ENCODE results near the gene RALGPS1. TPM values are rescaled to one million over a fixed set of nuclear protein-coding genes. Genes with fewer than 3 reads are reported as not detected.

RALGPS1 gene
- total RNA-seq, 1 experiment from 2014 or later: 18.6 TPM

DNA sequence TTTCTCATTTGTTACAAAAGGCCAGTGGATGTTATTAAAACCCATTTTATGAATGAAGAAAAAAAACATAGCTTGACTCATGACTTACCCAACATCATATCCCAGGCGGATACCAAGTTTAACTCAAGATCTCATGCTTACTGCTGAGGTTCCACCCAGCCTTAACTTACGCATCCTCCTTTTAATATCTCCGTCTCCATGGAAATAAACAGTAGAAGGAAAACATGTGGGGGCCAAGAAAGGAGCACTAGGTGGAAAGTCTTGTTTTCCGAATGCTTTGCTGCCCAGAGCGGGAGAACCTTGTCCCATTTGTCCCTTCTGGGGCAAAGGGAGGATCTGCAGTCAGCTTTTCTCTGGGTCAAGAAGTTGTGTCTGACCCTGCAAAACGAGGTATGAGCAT lies 163.8 kb downstream of the RALGPS1 start:
- no peak overlapping the region for H3K4me2 ChIP-seq (ENCODE audit: insufficient read depth, insufficient read length, low read length)
- H3K23ac ChIP-seq (ENCODE audit: insufficient read length, low read depth, low read length): no peak overlapping the region
- no peaks in the 10 kb centered on the region; a peak in 1 of 5 replicates for H3K9me3 Mint-ChIP-seq
- H2BK120ac ChIP-seq (ENCODE audit: low read depth, low read length, poor library complexity, severe bottlenecking): no peak overlapping the region
- H3K36me3 Mint-ChIP-seq (ENCODE audit: insufficient read depth in 1 of 3, low read depth in 3 of 3): peaks cover 2 to 7% (median 7%) of the 10 kb centered on the region in 3 experiments; a peak in 6 of 7 replicates
- peaks cover 19% of the 10 kb centered on the region for H3K4me1 ChIP-seq (ENCODE audit: insufficient read depth, low read length)
- H2BK20ac ChIP-seq (ENCODE audit: low read depth, low read length, poor library complexity, severe bottlenecking): no peak overlapping the region
- no peak overlapping the region for H3K9ac ChIP-seq (ENCODE audit: extremely low read depth, insufficient read length, low read length)
- no peak overlapping the region for H4K5ac ChIP-seq (ENCODE audit: insufficient read length, low read depth, low read length)
- no peak overlapping the region for H3K14ac ChIP-seq (ENCODE audit: insufficient read depth, low read length)
- H3K4me3 Mint-ChIP-seq: no peak overlapping the region; a peak in 1 of 5 replicates
- no peak overlapping the region for H2AK5ac ChIP-seq (ENCODE audit: insufficient read length, low read length)
- no peak overlapping the region for H4K91ac ChIP-seq (ENCODE audit: insufficient read length, low read depth, low read length)
- peaks cover 44 to 46% of the 10 kb centered on the region in 2 experiments for H3K4me1 Mint-ChIP-seq
- H2BK5ac ChIP-seq (ENCODE audit: insufficient read length, low read length): no peak overlapping the region
- H3K27ac ChIP-seq (ENCODE audit: insufficient read length, low read depth, low read length): no peak overlapping the region
- H2BK12ac ChIP-seq (ENCODE audit: insufficient read length, low read depth, low read length): no peak overlapping the region
- H3K18ac ChIP-seq (ENCODE audit: insufficient read length, low read depth, low read length): no peak overlapping the region
- H3K9me3 ChIP-seq (ENCODE audit: control insufficient read depth, low read depth, low read length): no peaks in the 10 kb centered on the region
- H4K20me1 ChIP-seq (ENCODE audit: control insufficient read depth, insufficient read depth, insufficient read length): no peaks in the 10 kb centered on the region
- no peak overlapping the region for H3K4ac ChIP-seq (ENCODE audit: low read depth, low read length)
- H3K27ac Mint-ChIP-seq: no peak overlapping the region
- H3K56ac ChIP-seq (ENCODE audit: insufficient read length, low read depth, low read length): no peak overlapping the region
- no peaks in the 10 kb centered on the region for H3K79me1 ChIP-seq (ENCODE audit: insufficient read depth, low read depth, low read length, poor library complexity, severe bottlenecking)
- H3K27me3 Mint-ChIP-seq (ENCODE audit: low read depth): peaks cover 3% of the 10 kb centered on the region; the same call in 1 of the 2 replicates
- H2BK15ac ChIP-seq (ENCODE audit: low read depth, low read length): no peak overlapping the region
- TF ChIP-seq CTCF (conservative IDR thresholded peaks at IDR 0.05): no peak
- no peak overlapping the region for H4K8ac ChIP-seq (replicated peaks; ENCODE audit: insufficient read length, low read depth, low read length)
- DNase-seq: no peak
- no peaks in the 10 kb centered on the region for H3K23me2 ChIP-seq (ENCODE audit: insufficient read length, low read depth, low read length, poor library complexity, severe bottlenecking)
- H3K27me3 ChIP-seq (ENCODE audit: insufficient read depth, low read length): no peaks in the 10 kb centered on the region
- H2AFZ ChIP-seq (ENCODE audit: low read length): no peak overlapping the region
- WGBS (ENCODE audit: extremely low coverage, insufficient read length, low lambda C conversion rate): no CpG with 5 or more reads among the region's 6 CpGs
- H3T11ph ChIP-seq (ENCODE audit: low read length): no peak overlapping the region
- H3K79me2 ChIP-seq (ENCODE audit: insufficient read depth, low read length): no peaks in the 10 kb centered on the region

All from H9 (cell line).